Middle frontal gyrus (tissue), 1 donor: ENCODE measurements around the gene MRTFB.
"Not testable (repeated sequence)": the region's sequence is repeated elsewhere in the genome, so short reads cannot be mapped to it uniquely, and the experiment has no call there.

ENCODE experiments used
- DNase-seq: peaks from one replicate; pipeline ENCODE4 v3.0.0-alpha.2; 2015; ENCODE audit warnings: low spot score; ENCODE audit errors: extremely low spot score

The MRTFB gene

GRCh38 chr16:14105760-14106375, 34.7 kb downstream of the MRTFB start:
- no peak for DNase-seq

- DNase-seq = no peak
These were observed 35.3 kb downstream of the MRTFB start for GRCh38 chr16:14106457-14106856.

- DNase-seq = no peak
These were observed 35.8 kb downstream of the MRTFB start for GRCh38 chr16:14106961-14107360.

GRCh38 chr16:14109077-14109775, 38.1 kb downstream of the MRTFB start:
- no peak for DNase-seq

GRCh38 chr16:14109782-14110727, 38.9 kb downstream of the MRTFB start:
- no peak for DNase-seq

GRCh38 chr16:14110728-14111251, 39.7 kb downstream of the MRTFB start:
- no peak for DNase-seq

- DNase-seq = no peak
These were observed 40.8 kb downstream of the MRTFB start for GRCh38 chr16:14111713-14112538.

GRCh38 chr16:14112539-14112856, 41.4 kb downstream of the MRTFB start:
- no peak for DNase-seq

- no peak for DNase-seq
These were observed 42.2 kb downstream of the MRTFB start for GRCh38 chr16:14113344-14113743.

GRCh38 chr16:14117051-14117450, 45.9 kb downstream of the MRTFB start:
- no peak for DNase-seq

- no peak for DNase-seq
These were observed 48.7 kb downstream of the MRTFB start for GRCh38 chr16:14119799-14120198.

- DNase-seq = no peak
These were observed 49.2 kb downstream of the MRTFB start for GRCh38 chr16:14120335-14120734.

GRCh38 chr16:14121142-14121541, 50.0 kb downstream of the MRTFB start:
- no peak for DNase-seq

- DNase-seq = no peak
These were observed 50.8 kb downstream of the MRTFB start for GRCh38 chr16:14121872-14122271.

GRCh38 chr16:14122430-14122829, 51.3 kb downstream of the MRTFB start:
- not testable (repeated sequence) for DNase-seq

- DNase-seq = no peak
These were observed 54.0 kb downstream of the MRTFB start for GRCh38 chr16:14125000-14125681.

- no peak for DNase-seq
These were observed 54.6 kb downstream of the MRTFB start for GRCh38 chr16:14125708-14126107.

GRCh38 chr16:14128097-14128496, 57.0 kb downstream of the MRTFB start:
- DNase-seq = no peak

- DNase-seq = no peak
These were observed 58.4 kb downstream of the MRTFB start for GRCh38 chr16:14129502-14129901.
